RWPE2 (cell line): Measurements from ENCODE around the gene GGTLC2.
A peak's percentile ranks its signal among the peaks of the same experiment; 100 is the strongest.

Experiments used
- ATAC-seq: fragments of 200-7000 bp; cut with Tn5 transposase; 3 replicates; pipeline ENCODE4 v1.9.1; 2021; ENCODE audit warnings: low read depth
- DNase-seq: peaks from one replicate; pipeline ENCODE4 v3.0.0-alpha.2; 2020; ENCODE audit warnings: low spot score
- H3K27ac ChIP-seq: fragments of 450-650 bp; 2 replicates; pipeline ENCODE4 v1.5.1; 2017; ENCODE audit warnings: mild to moderate bottlenecking; ENCODE audit not compliant: poor library complexity, severe bottlenecking
- H3K27me3 ChIP-seq: fragments of 250-450 bp; sonication (Bioruptor Pico); 2 replicates; pipeline ENCODE4 v1.5.1; 2021; ENCODE audit warnings: mild to moderate bottlenecking, moderate library complexity; ENCODE audit not compliant: insufficient read depth, poor library complexity, severe bottlenecking
- H3K36me3 ChIP-seq: fragments of 250-450 bp; sonication (Bioruptor Pico); 2 replicates; pipeline ENCODE4 v1.5.1; 2020; ENCODE audit warnings: low read depth, mild to moderate bottlenecking, moderate library complexity
- H3K4me1 ChIP-seq: fragments of 250-450 bp; sonication (Bioruptor Pico); 2 replicates; pipeline ENCODE4 v1.5.1; 2021; ENCODE audit warnings: mild to moderate bottlenecking, moderate library complexity; ENCODE audit not compliant: insufficient read depth, poor library complexity, severe bottlenecking
- H3K4me3 ChIP-seq: fragments of 250-450 bp; sonication (Bioruptor Pico); 2 replicates; pipeline ENCODE4 v1.5.1; 2021; ENCODE audit warnings: mild to moderate bottlenecking, moderate library complexity; ENCODE audit not compliant: severe bottlenecking
- H3K9me3 ChIP-seq: fragments of 250-450 bp; sonication (Bioruptor Pico); 2 replicates; pipeline ENCODE4 v1.5.1; 2021; ENCODE audit warnings: mild to moderate bottlenecking, moderate library complexity; ENCODE audit not compliant: severe bottlenecking
- TF ChIP-seq, protein P1 (sequence below): fragments of 450-650 bp; IDR thresholded peaks from one replicate; pipeline ENCODE4 v1.5.1; 2017; ENCODE audit warnings: mild to moderate bottlenecking, moderate library complexity; ENCODE audit not compliant: poor library complexity, severe bottlenecking

GGTLC2 gene

DNA sequence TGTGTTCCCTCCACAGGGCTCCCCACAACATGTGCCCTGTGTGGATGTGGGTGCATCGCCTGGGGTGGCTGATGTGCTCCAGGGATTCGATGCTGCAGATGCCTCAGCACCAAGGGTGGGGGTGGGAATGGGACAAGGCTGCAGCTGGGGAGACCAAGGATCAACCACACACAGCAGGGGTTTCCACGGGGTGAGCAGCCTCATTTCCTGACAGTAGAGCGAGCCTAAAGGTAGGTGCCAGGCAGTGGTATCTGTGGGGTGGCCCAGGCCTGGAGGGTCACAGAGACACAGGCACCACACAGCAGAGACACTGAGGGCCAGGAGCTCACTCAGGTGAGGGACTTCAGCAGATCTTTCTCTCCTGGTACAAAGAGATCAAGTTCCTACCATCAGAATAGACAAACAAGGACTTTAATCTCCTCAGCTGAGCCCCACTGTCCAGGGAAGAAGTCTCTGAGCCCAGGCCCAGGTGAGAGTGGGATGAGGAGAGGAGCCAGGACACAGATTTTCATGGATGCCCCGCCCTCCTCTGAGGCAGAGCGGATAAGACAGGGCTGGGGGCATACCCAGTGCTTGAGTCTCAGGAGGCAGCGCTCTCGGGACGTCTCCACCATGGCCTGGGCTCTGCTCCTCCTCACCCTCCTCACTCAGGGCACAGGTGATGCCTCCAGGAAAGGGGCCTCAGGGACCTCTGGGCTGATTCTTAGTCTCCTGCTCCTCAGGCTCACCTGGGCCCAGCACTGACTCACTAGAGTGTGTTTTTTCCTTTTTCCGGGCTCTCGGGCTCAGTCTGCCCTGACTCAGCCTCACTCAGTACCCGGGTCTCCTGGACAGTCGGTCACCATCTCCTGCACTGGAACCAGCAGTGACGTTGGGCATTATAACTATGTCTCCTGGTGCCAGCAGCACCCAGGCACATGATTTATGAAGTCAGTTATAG, 19.7 kb downstream of the GGTLC2 start:
- no peak for ATAC-seq
- H3K27me3 ChIP-seq, result no peaks in the 10 kb centered on the region

DNA sequence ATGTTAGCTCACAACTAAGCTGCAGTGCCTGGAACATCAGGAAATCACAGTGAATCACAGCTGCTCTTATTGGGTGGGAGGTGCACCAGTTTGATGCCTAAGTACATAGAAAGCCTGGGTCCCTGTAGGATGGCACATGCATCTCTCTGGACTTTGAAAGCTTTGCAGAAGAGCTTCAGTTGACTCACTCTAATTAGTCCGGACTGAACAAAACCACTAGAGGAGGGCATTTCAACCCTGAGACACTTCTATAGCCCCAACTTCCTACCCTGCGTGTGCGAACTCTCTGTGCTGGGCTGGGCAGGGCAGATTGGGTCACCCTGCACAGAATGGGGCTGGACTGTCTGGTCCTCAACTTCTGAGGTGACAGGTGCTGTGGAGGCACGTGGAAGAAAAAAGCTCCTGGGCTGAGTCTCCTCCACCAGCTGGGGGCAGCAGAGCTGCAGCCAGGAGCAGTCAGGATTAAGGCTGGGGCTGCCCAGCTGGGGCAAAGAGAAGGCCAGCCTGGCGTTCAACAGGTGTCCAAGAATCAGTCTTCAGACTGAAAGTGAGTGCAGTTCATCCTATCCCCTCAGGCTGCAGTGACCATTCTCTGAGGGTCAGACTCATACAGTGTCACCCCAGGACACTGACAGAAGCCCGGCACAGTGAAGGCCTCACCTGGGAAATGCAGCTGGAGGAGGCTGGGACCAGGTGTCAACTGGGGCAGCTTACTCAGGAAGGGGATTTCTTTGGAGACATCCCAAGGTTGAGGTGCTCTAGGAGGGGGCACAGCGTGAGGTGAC, 22.1 kb downstream of the GGTLC2 start:
- Histone ChIP-seq H3K4me3 (no peak overlapping the region), H3K36me3 (no peaks in the 10 kb centered on the region), H3K4me1 (no peaks in the 10 kb centered on the region), H3K9me3 (peaks cover 4% of the 10 kb centered on the region), H3K27ac (no peak overlapping the region), H3K27me3 (peaks cover 2% of the 10 kb centered on the region)
- TF ChIP-seq, protein P1, sequence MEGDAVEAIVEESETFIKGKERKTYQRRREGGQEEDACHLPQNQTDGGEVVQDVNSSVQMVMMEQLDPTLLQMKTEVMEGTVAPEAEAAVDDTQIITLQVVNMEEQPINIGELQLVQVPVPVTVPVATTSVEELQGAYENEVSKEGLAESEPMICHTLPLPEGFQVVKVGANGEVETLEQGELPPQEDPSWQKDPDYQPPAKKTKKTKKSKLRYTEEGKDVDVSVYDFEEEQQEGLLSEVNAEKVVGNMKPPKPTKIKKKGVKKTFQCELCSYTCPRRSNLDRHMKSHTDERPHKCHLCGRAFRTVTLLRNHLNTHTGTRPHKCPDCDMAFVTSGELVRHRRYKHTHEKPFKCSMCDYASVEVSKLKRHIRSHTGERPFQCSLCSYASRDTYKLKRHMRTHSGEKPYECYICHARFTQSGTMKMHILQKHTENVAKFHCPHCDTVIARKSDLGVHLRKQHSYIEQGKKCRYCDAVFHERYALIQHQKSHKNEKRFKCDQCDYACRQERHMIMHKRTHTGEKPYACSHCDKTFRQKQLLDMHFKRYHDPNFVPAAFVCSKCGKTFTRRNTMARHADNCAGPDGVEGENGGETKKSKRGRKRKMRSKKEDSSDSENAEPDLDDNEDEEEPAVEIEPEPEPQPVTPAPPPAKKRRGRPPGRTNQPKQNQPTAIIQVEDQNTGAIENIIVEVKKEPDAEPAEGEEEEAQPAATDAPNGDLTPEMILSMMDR, result peak; percentile 32
- DNase-seq (no peak), ATAC-seq (no peak)

More for the DNA sequence above, 19.7 kb downstream of the GGTLC2 start:
- TF ChIP-seq, protein P1, result no peak
- no peak overlapping the region for H3K27ac ChIP-seq
- H3K36me3 ChIP-seq, result no peaks in the 10 kb centered on the region
- no peak overlapping the region for H3K4me3 ChIP-seq
- no peak for DNase-seq
- no peaks in the 10 kb centered on the region for H3K4me1 ChIP-seq
- no peaks in the 10 kb centered on the region for H3K9me3 ChIP-seq

DNA sequence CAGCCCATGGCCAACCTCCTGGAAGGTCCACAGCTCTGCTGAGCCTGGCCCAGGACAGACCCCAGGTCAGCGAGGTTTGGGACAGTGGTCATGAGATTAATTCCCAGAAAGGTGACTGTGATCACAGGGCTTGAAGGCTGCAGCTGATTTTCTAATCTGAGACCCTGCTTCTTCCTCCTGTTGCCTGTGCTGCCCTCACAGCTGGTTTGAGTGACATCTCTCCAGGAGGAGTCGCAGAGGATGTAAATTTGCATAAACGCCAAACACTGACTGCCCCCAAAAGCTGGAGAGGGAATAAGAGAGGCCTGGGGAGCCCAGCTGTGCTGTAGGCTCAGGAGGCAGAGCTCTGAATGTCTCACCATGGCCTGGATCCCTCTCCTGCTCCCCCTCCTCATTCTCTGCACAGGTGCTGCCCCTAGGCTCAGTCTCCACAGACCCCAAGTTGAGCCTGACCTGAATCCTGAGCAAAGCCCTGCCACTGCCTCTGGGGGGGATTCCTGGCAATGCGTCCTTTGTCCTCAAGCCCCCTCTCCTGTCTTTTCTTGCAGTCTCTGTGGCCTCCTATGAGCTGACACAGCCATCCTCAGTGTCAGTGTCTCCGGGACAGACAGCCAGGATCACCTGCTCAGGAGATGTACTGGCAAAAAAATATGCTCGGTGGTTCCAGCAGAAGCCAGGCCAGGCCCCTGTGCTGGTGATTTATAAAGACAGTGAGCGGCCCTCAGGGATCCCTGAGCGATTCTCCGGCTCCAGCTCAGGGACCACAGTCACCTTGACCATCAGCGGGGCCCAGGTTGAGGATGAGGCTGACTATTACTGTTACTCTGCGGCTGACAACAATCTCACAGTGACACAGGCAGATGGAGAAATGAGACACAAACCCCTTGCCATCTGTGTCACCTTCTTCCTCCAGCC, 23.8 kb downstream of the GGTLC2 start:
- DNase-seq (no peak), ATAC-seq (no peak)
- Histone ChIP-seq H3K36me3 (no peaks in the 10 kb centered on the region), H3K4me1 (no peaks in the 10 kb centered on the region), H3K9me3 (peaks cover 4% of the 10 kb centered on the region), H3K4me3 (no peak overlapping the region), H3K27ac (no peak overlapping the region), H3K27me3 (peaks cover 2% of the 10 kb centered on the region)
- TF ChIP-seq, protein P1, result no peak

GRCh38 chr22:22669093-22669492, 24.7 kb downstream of the GGTLC2 start:
- no peak for ATAC-seq
- H3K9me3 ChIP-seq, result peaks cover 4% of the 10 kb centered on the region
- DNase-seq, result no peak
- H3K27ac ChIP-seq, result no peak overlapping the region
- no peaks in the 10 kb centered on the region for H3K36me3 ChIP-seq
- peaks cover 2% of the 10 kb centered on the region for H3K27me3 ChIP-seq
- H3K4me1 ChIP-seq, result no peaks in the 10 kb centered on the region
- TF ChIP-seq, protein P1, result no peak
- no peak overlapping the region for H3K4me3 ChIP-seq
